GM18517 (cell line): ENCODE results near the gene ZBTB7B.
"Not testable (repeated sequence)": the region's sequence is repeated elsewhere in the genome, so short reads cannot be mapped to it uniquely, and the experiment has no call there.

Source experiments
- ATAC-seq: cut with Tn5 transposase; IDR thresholded peaks from one replicate; pipeline ENCODE4 v1.9.1; 2021; ENCODE audit warnings: mild to moderate bottlenecking, moderate library complexity; ENCODE audit not compliant: unreplicated experiment

Gene ZBTB7B

DNA sequence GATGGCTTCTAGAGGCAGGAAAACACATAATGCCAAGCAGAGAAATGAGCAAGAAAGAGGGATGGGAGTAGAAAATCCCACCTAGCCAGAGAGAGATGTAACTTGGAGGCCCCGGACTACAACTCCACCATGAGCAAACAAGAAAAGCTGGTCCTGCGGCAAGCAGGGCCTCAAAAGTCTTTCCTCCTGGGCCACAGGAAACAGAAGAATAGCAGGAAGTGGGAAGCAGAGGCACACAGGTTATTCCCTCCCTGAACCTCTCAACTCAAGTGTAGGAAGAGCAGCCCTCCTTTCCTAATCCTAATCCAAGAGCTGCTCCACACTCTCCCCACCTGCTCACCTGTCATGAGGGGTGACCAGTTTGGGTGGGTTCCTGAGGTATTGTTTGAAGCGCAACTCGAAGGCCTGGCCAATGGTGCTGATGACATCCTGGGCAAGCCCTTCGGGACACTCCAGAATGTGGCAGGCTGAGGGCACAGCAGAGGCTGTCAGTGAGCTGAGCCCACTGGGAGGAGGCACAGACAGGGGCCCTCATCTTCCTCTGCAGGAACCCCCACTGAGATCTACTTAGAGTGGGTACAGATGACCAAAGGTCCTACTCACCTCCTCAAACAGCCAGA lies 35.2 kb upstream of the ZBTB7B start:
- no peak for ATAC-seq

DNA sequence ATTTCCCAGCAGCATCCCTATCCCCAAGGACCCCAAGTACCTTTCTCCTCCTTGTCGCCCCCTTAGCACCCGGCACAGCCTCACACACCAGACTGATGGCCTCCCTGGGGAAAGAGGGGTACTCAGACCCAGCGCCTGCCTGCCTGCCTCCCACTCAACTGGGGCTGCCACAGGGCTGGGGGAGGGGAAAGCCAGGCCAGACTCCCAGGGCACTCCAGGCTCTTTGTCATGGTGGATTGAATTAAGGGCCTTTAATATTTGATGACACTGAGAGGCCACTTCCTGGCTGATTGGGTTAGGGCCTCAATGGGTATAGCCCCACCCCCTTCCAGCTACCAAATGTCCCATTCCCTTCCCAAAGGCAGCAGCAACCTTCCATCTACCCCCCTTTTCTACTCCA lies 33.9 kb upstream of the ZBTB7B start:
- no peak for ATAC-seq

DNA sequence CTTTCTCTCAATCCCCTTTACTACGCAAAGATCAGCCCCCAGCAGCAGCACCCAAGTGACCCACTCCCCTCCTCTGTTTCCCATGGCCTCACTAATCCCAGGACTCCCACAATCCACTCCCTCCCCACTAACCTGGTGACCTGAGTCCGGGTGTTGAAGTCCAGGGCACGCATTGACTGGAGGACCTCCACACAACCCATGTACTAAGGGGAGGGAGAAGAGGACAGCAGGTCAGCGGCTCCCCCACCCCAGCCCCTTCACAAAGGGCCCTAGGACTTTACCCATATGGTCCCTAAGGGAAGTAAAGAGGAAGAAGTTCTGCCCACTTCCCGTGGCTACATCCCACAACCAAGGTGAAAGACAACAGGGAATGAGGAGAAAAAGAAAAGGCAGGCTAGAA lies 33.4 kb upstream of the ZBTB7B start:
- no peak for ATAC-seq

DNA sequence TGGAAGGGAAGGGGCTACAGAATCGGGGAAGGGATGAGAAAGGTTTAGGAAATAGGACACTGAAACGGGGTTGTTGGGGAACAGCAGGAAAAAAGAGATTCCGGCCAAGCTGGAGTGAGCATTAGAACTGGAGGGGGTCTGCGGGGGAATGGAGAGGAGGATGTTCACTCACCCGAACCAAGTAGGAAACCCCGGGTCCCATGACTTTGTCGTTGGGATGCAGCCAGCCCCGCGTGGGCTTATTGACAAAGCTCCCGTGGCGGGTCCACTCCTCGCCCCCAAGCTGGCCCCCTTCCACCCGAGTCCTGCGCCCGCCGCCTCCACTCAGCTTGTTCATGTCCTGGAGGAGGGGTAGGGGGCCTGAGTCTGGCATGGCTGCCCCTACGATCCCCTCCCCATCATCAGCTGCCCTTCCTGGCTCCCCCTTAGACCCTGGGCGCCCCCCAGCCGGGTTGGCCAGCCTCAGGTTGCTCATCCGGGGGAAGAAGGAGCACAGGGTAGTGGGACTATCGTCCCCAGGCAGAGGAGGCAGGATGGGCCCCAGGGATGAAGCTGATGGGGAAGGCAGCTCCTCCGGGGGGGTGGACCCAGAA lies 32.6 kb upstream of the ZBTB7B start:
- ATAC-seq = no peak

DNA sequence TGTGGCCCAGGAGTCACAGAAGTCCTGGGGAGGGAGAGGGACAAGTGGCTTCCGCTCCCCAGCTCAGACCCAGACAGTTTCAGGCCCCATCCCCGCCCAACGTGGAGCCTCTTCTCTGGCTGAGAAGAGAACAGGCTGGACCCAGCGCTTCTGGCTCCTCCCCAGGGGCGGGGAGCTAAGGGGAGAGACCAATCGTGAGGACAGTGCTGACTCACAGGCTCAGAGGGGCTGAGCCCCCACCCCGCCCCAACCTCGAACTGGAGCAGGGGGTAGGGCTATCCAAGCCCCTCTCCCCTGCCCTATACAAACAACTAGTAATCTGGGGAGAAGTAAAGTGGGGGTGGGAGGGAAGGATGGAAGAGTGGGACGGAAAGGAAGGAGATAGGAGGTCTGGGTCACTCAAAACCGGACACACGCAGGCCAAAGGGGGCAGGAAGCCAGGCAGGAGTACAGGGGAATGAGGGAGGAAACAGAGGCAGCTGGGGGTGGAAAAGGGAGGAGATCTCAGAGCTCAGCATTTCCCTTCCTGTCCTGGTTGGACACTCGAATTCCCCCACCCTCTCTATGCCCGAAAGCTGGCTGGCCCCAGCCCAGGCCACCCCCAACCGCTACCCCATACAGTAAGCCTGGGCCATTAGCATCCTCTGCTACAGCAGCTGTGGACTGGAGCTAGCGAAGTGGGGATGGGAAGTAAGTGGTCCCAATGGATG lies 31.8 kb upstream of the ZBTB7B start, which contains the start of gene SHC1:
Gene SHC1, minus strand, starts transcription at position 117 of the 710 bp plus-strand sequence. CDS start 221 bp downstream, outside the sequence.
- no peak for ATAC-seq

DNA sequence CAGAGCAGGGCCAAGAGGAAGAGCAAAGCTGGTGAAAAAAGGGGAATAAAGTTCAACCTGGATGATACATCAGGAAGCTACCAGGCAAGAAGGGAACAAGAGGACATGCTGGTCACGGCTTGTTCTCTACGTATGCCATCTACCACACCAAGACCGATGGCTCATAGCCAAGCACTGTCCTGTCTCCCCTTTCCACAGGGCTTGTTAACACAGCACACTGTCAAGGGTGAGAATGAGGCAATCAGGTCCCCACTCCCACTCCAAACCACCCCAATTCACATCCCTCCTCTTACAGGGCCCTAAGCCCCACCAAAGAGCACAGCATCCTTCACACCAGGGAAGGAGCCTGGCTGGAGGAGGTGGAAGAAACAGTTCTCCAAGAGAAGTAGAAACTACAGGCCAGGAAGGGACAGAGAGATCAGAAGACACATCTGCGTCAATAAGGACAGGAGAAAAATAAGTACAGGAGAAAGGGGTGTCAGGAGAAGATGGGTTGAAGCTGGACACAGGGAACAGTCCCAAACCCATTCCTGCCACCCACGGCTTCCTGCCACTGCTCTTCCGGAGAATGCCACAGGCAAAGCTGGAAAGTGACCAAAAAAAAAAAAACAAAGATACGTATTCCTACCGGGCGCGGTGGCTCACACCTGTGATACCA lies 31.1 kb upstream of the ZBTB7B start:
- no peak for ATAC-seq

DNA sequence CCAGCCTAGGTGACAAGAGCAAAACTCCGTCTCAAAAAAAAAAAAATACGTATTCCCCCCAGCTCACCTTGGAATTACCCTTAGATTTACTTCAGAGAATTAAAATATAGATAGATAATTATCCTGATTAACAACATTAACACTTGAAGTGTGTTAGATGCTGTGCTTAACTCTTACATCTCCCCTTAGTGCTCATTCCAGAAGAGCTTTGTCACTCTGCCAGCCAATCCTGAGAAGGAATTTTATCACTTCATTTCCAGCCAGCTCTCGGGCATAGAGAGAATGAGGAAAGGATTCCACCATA lies 30.4 kb upstream of the ZBTB7B start:
- no peak for ATAC-seq

DNA sequence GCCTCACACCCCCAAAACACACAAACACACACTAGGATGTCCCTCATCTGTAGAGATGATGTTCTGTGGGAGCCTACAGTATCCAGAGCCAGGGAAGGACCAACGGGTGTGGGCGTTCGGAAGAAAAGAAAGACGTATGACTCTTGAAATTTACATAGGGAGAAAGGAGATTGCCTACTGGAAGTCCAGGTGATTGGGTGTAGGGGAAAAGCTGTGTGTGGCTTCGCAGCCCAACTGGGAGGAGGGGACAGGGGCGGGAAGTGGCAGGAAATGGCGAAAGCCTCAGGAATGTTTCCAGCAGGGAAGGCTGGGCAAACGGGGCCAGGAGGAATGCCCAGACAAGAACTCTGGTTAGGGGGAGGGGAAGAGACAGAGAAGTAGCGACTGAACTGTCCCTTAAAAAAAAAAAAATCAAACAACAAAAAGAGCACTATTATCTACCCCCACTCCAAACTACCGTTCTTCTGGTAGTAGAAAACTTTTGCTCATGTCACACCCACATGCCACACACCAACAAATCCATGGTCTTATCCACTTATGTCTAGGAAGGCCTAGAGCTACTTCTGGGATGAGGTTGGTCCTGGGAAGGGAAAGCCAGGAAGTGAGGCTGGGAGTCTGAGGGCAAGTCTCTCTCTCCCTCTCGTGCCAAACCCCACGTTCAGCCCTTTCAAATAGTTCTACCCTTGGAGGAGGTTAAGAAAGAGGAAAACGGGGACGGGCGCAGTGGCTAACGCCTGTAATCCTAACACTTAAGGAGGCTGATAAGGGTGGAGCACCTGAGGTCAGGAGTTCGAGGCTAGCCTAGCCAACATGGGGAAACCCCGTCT lies 29.9 kb upstream of the ZBTB7B start:
- ATAC-seq = no peak

DNA sequence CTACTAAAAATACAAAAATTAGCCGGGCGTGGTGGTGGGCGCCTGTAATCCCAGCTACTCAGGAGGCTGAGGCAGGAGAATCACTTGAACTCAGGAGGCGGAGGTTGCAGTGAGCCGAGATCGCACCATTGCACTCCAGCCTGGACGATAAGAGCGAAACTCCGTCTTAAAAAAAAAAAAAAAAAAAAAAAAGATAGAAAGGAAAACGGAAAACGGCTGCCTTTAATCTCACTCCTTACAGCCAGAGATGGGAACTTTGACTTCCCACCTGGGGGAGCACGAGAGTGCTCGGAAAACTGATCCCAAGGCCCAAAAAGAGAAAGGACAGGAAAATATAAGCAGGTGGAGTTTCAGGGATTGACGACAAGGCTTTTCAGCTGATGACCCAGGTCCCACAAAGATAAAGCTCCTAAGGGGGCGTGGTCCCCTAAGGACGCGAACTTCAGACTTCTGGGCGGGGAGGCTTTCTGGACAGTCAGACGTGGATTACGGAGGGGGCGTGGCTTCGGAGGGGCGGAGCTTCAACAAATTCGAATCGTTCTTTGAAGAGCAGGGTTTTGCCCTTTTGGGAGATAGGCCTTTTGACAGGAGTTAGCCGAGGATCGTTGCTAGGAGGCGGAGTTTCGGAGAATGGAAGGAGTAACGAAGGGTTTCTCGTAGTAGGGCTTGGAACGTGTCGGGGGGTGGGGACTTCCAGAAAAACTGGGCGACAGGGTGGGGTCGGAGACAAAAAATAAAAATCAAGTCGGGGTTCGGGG lies 29.1 kb upstream of the ZBTB7B start:
- ATAC-seq = no peak

DNA sequence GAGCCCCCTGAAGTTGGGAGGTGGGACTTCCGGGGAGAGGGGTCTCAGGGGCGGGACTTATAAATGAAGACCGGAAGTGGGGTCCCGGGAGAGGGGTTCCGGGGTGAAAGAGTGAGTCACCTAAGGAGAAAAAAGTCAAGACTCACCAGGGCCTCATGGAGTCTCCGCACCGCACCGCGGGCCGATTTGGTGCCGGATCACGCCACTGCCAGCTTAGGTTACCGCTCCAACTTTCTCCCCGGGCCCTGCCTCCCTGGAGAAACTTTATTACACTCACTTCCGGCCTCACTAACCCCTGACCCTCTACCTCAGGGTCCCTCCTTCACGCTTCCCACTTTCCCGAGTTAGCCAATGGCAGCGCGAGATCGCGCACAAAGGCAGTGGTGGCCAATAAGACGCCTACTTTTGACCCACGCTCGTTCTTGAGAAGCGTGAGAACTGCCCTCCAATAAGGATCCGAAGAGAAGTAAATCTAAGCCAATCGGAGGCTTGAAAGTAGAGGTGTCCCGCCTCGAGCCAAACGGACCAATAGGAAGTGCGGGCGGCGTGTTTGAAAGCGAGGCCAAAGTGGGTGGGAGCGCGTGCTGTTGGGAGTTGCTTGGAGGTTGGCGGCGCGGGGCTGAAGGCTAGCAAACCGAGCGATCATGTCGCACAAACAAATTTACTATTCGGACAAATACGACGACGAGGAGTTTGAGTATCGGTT lies 28.3 kb upstream of the ZBTB7B start, which contains the start of gene CKS1B:
Gene CKS1B, plus strand, starts transcription at position 580 of the 706 bp plus-strand sequence. Its CDS starts 65 bp downstream, at position 645.
- ATAC-seq = peak; percentile 73

DNA sequence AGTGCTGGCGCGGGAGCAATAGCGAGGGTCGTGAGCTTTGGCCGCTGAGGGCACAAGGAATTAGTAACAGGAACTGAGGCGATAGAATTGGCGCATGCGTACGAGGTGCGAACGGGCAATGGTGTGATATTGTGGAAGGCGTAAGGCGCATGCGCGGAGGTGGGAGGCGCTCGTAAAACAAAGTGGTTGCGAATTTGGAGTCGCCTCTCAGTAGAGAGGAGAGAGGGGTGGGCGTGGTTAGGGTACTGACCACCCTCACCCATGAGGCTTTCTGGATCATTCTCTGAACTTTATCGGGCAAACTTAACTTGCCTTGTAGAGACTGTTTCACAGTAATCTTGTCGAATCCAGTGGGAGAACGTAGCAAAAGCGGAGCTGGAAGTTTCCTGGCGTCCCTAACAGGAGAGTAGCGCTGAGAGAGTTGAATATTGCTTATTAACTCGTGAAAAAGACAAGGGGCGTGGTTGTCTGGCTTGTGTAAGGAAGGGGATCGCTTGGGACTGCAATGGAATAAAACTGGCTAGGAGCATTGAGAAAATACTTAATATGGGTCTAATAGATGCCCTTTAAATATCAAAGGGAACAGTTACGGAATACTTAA lies 27.7 kb upstream of the ZBTB7B start:
- ATAC-seq = peak; percentile 45

DNA sequence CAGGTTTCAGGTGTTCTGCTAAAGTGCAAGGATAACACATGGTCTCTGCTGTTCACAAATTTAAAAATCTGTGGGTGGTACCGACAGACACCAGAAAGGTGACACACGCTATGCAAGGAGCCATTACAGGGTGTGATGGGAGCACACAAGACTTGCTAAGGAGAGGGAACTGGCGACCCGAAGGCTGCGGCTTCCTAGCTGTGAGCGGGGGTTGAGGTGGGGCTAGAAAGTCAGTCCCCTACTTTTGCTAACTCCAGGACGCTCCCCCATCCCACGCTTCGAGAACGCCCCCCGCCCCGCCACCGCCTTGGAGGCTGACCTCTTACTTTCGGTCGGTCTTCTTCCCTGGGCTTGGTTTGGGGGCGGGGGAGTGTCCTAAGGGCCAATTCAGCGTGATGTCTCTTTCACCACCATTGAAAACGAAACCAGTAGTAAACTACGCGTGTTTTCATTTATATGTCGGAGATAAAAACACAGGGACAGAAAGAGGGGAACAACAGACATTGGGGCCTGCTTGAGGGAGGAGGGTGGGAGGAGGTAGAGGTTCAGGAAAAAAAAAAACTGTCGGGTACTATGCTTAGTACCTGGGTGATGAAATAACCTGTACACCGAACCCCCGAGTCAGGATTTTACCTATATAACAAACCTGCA lies 27.1 kb upstream of the ZBTB7B start:
- no peak for ATAC-seq

DNA sequence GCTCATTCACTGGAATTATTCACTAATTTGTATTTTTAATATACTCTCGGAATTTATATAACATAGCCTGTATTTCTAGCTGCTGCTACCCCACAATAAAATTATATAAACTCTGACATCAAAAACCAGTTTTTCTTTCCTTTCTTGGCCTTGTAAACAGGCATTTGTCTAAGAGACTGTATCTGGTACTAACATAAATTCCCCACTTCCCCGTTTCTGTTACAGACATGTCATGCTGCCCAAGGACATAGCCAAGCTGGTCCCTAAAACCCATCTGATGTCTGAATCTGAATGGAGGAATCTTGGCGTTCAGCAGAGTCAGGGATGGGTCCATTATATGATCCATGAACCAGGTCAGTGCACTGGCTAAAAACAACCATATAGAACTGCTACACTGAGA lies 24.8 kb upstream of the ZBTB7B start:
- ATAC-seq = not testable (repeated sequence)

DNA sequence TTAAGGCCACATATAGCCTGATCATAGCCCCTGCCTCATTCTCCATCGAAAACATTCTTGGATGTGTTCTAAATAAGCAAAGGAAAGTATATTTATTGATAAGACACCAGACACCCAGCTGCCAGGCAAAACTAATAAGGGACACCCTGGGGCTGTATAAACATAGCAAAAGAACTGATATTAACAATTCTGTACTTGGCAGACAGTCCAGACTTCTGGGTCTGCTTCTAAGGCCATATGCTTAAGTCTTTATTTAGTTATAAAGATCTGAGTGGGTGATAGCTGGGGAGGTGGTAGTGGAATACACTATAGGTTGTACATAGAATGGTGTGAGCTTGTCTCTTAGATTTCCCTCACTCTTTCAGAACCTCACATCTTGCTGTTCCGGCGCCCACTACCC lies 24.2 kb upstream of the ZBTB7B start:
- ATAC-seq = no peak

DNA sequence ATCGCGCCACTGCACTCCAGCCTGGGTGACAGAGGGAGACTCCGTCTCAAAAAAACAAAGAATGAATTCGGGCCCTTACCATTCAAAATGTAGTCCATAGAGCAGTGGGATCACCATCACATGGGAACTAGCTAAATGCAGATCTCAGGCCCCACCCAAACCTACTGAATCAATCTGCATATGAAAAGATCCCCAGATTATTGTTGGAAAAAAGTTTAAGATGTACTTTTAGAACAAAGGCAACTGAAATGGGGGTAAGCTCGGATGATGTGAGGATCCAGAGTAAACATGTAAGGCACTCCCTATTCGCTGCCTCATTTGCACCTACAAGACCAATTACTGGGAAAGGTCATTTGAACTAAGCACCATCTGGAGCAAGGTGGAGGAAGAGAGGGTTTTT lies 20.3 kb upstream of the ZBTB7B start:
- ATAC-seq = no peak

DNA sequence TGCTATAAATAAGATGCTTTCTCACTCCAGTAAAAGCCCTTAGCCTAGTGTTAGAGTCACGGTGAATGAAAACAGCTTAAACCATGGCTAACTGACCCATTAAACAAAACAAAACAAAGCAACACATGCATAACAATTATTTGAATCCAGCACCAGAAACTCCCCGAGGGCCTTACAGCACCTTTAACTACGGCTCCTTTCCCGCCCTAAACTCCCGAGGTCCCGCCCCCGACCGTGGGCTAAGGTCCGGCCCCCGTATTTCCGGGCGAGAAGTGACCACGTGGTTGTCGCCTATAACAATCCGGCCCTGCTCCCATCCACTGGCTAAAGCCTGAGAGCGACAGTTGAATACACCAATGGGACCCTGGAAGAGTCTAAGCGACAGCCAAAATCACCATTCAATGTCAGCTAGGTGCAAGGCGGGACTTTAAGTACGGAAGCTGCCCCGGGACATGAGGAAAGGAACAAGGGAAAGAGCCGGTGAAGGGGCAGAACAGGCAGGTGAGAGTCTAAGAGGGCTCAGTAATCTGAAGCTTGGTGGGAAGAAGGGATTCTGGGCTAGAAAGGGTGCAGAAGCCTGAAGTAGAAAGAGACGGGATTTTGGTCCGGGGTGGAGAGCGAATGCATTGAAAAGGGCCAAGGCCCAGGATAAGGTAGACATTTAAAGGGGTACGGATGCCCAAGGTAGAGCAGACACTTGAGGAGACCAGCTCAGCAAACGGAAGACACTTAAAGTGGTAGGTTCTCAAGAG lies 19.5 kb upstream of the ZBTB7B start, which contains the start of gene FLAD1:
Gene FLAD1, plus strand, starts transcription at position 448 of the 752 bp plus-strand sequence. CDS start 351 bp downstream, outside the sequence.
- ATAC-seq = peak; percentile 93

DNA sequence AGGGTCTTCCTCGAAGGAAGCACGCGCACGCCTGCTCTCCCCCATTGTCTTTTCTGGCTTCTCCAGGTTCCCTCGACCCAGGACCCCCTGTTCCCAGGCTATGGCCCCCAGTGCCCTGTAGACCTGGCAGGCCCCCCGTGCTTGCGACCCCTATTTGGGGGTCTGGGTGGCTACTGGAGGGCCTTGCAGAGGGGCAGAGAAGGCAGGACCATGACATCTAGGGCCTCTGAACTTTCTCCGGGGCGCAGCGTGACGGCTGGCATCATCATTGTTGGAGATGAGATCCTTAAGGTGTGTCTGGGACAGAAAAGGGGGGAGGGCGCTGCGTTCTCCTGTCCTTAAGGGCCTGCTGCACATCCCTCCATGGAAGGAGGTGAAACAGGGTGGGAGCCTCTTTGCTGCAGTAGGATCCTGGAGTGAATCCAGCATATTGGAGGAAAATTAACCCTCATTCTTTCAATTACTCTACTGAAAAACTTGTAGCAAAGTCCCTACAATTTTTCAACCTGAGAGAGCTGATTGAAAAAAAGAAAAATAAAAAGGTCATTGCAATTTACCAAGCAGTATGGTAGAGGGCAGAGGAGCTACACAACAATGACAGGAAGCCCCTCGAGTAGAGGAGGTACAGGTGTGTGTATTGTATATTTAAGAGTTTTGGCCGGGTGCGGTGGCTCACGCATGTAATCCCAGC lies 18.7 kb upstream of the ZBTB7B start:
- no peak for ATAC-seq
